ENCODE results near the gene PSMG1. TPM values are rescaled to one million over a fixed set of nuclear protein-coding genes. Genes with fewer than 3 reads are reported as not detected.

PSMG1 gene
- total and polyA plus RNA-seq, 2 of the 8 experiments (the other 6 are each of a cell fraction or from before 2014, with no cell fraction given): 50.7 to 93.7 TPM

- no peak for TF ChIP-seq CHD7 (IDR thresholded peaks at IDR 0.05; ENCODE audit: insufficient replicate concordance, low read length)
- TF ChIP-seq TAF1 (IDR thresholded peaks at IDR 0.05; ENCODE audit: low read depth, low read length): peak; percentile 82
- no peak for TF ChIP-seq SIX5 (IDR thresholded peaks at IDR 0.05; ENCODE audit: low read depth, low read length)
- TF ChIP-seq TAF7 (optimal IDR thresholded peaks at IDR 0.05; ENCODE audit: borderline replicate concordance, low read depth, low read length): peak; percentile 79
- peak; percentile 65 for TF ChIP-seq CHD2 (IDR thresholded peaks at IDR 0.05; ENCODE audit: low read length)
- TF ChIP-seq NANOG (IDR thresholded peaks at IDR 0.05; ENCODE audit: insufficient read depth, low read depth, low read length, poor library complexity, severe bottlenecking): peak; percentile 29
- TF ChIP-seq CEBPB (IDR thresholded peaks at IDR 0.05; ENCODE audit: low read depth, low read length): peak; percentile 0; the same call in 1 of the 2 replicates
- no peak for TF ChIP-seq BCL11A (IDR thresholded peaks at IDR 0.05; ENCODE audit: low read depth in 2 of 2, low read length in 2 of 2)
- TF ChIP-seq HDAC2 (IDR thresholded peaks at IDR 0.05; ENCODE audit: borderline replicate concordance in 1 of 2, low read depth in 2 of 2, low read length in 2 of 2): 0 out of 4 replicates have a peak, but pooled peaks have one; percentile 22 to 74
These were observed at the start of gene PSMG1 (continued) for GRCh38 chr21:39183272-39184049.

All from H1 (cell line).